GM12878 (cell line): ENCODE measurements around the gene RAP1A. TPM values are rescaled to one million over a fixed set of nuclear protein-coding genes. Genes with fewer than 3 reads are reported as not detected.

ENCODE experiments used
- ATAC-seq: fragments of 200-7000 bp; cut with Tn5 transposase; 3 replicates; pipeline ENCODE4 v1.9.1; 2020; ENCODE audit warnings: mild to moderate bottlenecking, moderate library complexity
- BruUV-seq: library from RNA; stranded (reverse); fragments of 400-500 nt; replicated peaks from 2 replicates; lab custom pipeline; 2021; lab: Mats Ljungman, UMichigan
- CTCF ChIA-PET: fragments of 300-600 bp; sonication (Branson Sonifier 250); formaldehyde crosslinking; extraction: SDS; loops from one replicate; lab custom pipeline; 2021; ENCODE audit warnings: inconsistent platforms; lab: Yijun Ruan, JAX
- POLR2A ChIA-PET: fragments of 350-600 bp; formaldehyde crosslinking; extraction: SDS; loops from one replicate; lab custom pipeline; 2021; ENCODE audit warnings: inconsistent platforms; lab: Charles Lee
- RAD21 ChIA-PET: fragments of 300-600 bp; sonication (Branson Sonifier 250); formaldehyde crosslinking; loops from one replicate; lab custom pipeline; 2023; ENCODE audit warnings: antibody characterized with exemption; ENCODE audit not compliant: unreplicated experiment; lab: Charles Lee
- SMC1A ChIA-PET: fragments of 300-600 bp; sonication (Branson Sonifier 250); formaldehyde crosslinking; loops from one replicate; lab custom pipeline; 2023; ENCODE audit not compliant: unreplicated experiment, uncharacterized antibody; lab: Charles Lee
- DNase-seq: peaks from one replicate; pipeline ENCODE4 v3.0.0-alpha.2; 2011; ENCODE audit warnings: low read depth, low spot score
- FAIRE-seq: peaks from 3 replicates; lab custom pipeline; 2011; peaks lifted over from hg19 to GRCh38; lab: Jason Lieb, UNC
- H2AFZ ChIP-seq: 2 replicates; pipeline ENCODE4 v1.6.0; 2011; ENCODE audit warnings: low read depth, low read length, control low read depth; ENCODE audit not compliant: control insufficient read depth
- H3K27ac ChIP-seq: 2 replicates; pipeline ENCODE4 v1.5.1; 2011; ENCODE audit warnings: control low read depth; ENCODE audit not compliant: control insufficient read depth, insufficient read depth
- H3K27me3 ChIP-seq, 2 experiments: replicated peaks in 1 of 2; 2 replicates each; pipeline versions ENCODE4 v1.6.0 to v1.6.1; 2011; ENCODE audit warnings: low read length in 1 of 2; ENCODE audit not compliant: control insufficient read depth in 2 of 2, insufficient read depth in 2 of 2
- H3K36me3 ChIP-seq, 2 experiments: 2 replicates each; pipeline ENCODE4 v1.5.1; 2011; ENCODE audit warnings: low read length in 1 of 2; ENCODE audit not compliant: control insufficient read depth in 2 of 2, insufficient read depth in 2 of 2
- H3K4me1 ChIP-seq: 2 replicates; pipeline ENCODE4 v1.6.1; 2011; ENCODE audit warnings: mild to moderate bottlenecking, low read length, moderate library complexity, mixed read lengths; ENCODE audit not compliant: control insufficient read depth, insufficient read depth
- H3K4me2 ChIP-seq: 2 replicates; pipeline ENCODE4 v1.6.0; 2011; ENCODE audit warnings: control low read depth; ENCODE audit not compliant: control insufficient read depth, insufficient read depth
- H3K4me3 ChIP-seq: fragments of 200-600 bp; sonication (generic); 2 replicates; pipeline ENCODE4 v1.5.1; 2016
- H3K79me2 ChIP-seq: 2 replicates; pipeline ENCODE4 v1.6.0; 2011; ENCODE audit warnings: low read length; ENCODE audit not compliant: control insufficient read depth, insufficient read depth
- H3K9ac ChIP-seq: 2 replicates; pipeline ENCODE4 v1.8.0; 2011; ENCODE audit warnings: low read length, control low read depth, mixed read lengths; ENCODE audit not compliant: control insufficient read depth, insufficient read depth
- H3K9me3 ChIP-seq: replicated peaks from 3 replicates; pipeline ENCODE4 v1.5.1; 2011; ENCODE audit warnings: mild to moderate bottlenecking, low read length; ENCODE audit not compliant: control insufficient read depth, insufficient read depth
- H4K20me1 ChIP-seq: 2 replicates; pipeline ENCODE4 v1.6.0; 2011; ENCODE audit not compliant: control insufficient read depth, insufficient read depth
- ASH2L ChIP-seq: fragments of 300-600, 200-600 bp; sonication (generic); IDR thresholded peaks from 2 replicates; pipeline ENCODE4 v1.6.1; 2017; ENCODE audit warnings: low read depth, mild to moderate bottlenecking, borderline replicate concordance
- ESRRA ChIP-seq: IDR thresholded peaks from 2 replicates; pipeline ENCODE4 v1.6.1; 2012; ENCODE audit warnings: mild to moderate bottlenecking, low read length, improper control_type of control experiment
- IKZF1 ChIP-seq: fragments of 450-650 bp; conservative IDR thresholded peaks from 2 replicates; pipeline ENCODE4 v1.6.1; 2017; ENCODE audit warnings: antibody characterized with exemption, mild to moderate bottlenecking
- IKZF2 ChIP-seq, 2 experiments: fragments of 450-650 bp; IDR thresholded peaks; 2 replicates each; pipeline ENCODE4 v1.6.1; 2017; ENCODE audit warnings: mild to moderate bottlenecking in 2 of 2, moderate library complexity in 2 of 2
- KLF5 ChIP-seq: fragments of 450-650 bp; IDR thresholded peaks from 2 replicates; pipeline ENCODE4 v1.6.1; 2014; ENCODE audit warnings: mild to moderate bottlenecking; ENCODE audit not compliant: partially characterized antibody
- MTA2 ChIP-seq: fragments of 450-650 bp; IDR thresholded peaks from 2 replicates; pipeline ENCODE4 v1.6.1; 2016; ENCODE audit warnings: low read depth, mild to moderate bottlenecking, moderate library complexity
- NBN ChIP-seq: fragments of 450-650 bp; IDR thresholded peaks from 2 replicates; pipeline ENCODE4 v1.6.1; 2016
- PAX8 ChIP-seq: fragments of 450-650 bp; IDR thresholded peaks from 2 replicates; pipeline ENCODE4 v1.6.1; 2017; ENCODE audit warnings: mild to moderate bottlenecking, moderate library complexity
- POLR2A ChIP-seq: IDR thresholded peaks from 2 replicates; pipeline ENCODE4 v1.6.1; 2011; ENCODE audit warnings: low read depth, mild to moderate bottlenecking, low read length
- POLR2AphosphoS2 ChIP-seq: IDR thresholded peaks from 2 replicates; pipeline ENCODE4 v1.6.1; 2011; ENCODE audit warnings: low read depth, mild to moderate bottlenecking, low read length, improper control_type of control experiment, moderate library complexity
- POU2F2 ChIP-seq: IDR thresholded peaks from 3 replicates; pipeline ENCODE4 v1.6.1; 2011; ENCODE audit warnings: low read depth, mild to moderate bottlenecking, low read length, borderline replicate concordance
- RAD51 ChIP-seq: fragments of 450-650 bp; IDR thresholded peaks from 2 replicates; pipeline ENCODE4 v1.6.1; 2016; ENCODE audit warnings: moderate library complexity, mild to moderate bottlenecking, inconsistent platforms
- TARDBP ChIP-seq: IDR thresholded peaks from 2 replicates; pipeline ENCODE4 v1.6.1; 2016; ENCODE audit warnings: borderline replicate concordance
- YBX1 ChIP-seq: fragments of 450-650 bp; IDR thresholded peaks from 2 replicates; pipeline ENCODE4 v1.6.1; 2016; ENCODE audit warnings: antibody characterized with exemption
- WGBS: methylation state at CpG from one replicate; pipeline ENCODE4 v1.1.6; 2016; ENCODE audit warnings: low lambda C conversion rate; ENCODE audit not compliant: insufficient replicate concordance, insufficient coverage; ENCODE audit errors: missing lambda C conversion rate; 5-methylcytosine and 5-hydroxymethylcytosine counted together
- in situ Hi-C: fragments of 300-500 bp; cut with MboI; formaldehyde crosslinking; loops from 9 replicates; pipeline ENCODE4 v1.14.3; 2018; ENCODE audit warnings: mixed read lengths
- intact Hi-C: fragments of 100-400 bp; cut with micrococcal nuclease; formaldehyde crosslinking; loops from one replicate; pipeline ENCODE4 v1.14.2; 2022; ENCODE audit not compliant: unreplicated experiment
- polyA plus RNA-seq, 11 experiments: library from polyadenylated mRNA; depleted of rRNA in 4 of 11; unstranded in 6 of 11; stranded (reverse) in 5 of 11; fragments of >200 nt; fragmentation: Nextera tagmentation in 4 of 11; fragmentation: Illumina TruSeq in 1 of 11; extraction: Ambion mirVana in 4 of 11; extraction: Trizol in 1 of 11; gene quantifications; 1 replicate in 1 of 11; 2 replicates in 10 of 11; pipeline versions ENCODE4 v1.2.1 to v1.2.3, GENCODE V29; 2011 to 2016; ENCODE audit warnings: inconsistent platforms in 2 of 11, missing spikeins in 2 of 11, low read depth in 1 of 11
- total RNA-seq, 4 experiments: library from RNA; depleted of rRNA in 3 of 4; stranded (reverse); fragments of >200 nt in 3 of 4; fragmentation: Illumina TruSeq in 1 of 4; extraction: Trizol in 1 of 4; gene quantifications; 2 replicates each; pipeline versions ENCODE4 v1.2.1 to v1.2.3, GENCODE V29; 2013 to 2021
- TF ChIP-seq, protein P1 (sequence below): fragments of 150-350 bp; IDR thresholded peaks from 2 replicates; pipeline ENCODE4 v1.6.1; 2014; ENCODE audit warnings: mild to moderate bottlenecking, low read depth, low read length
- TF ChIP-seq, protein P2 (sequence below): fragments of 450-650 bp; IDR thresholded peaks from 2 replicates; pipeline ENCODE4 v1.6.1; 2017; ENCODE audit warnings: mild to moderate bottlenecking, low read depth, inconsistent platforms; ENCODE audit not compliant: poor library complexity, severe bottlenecking

RAP1A gene
- total and polyA plus RNA-seq, 10 of the 15 experiments (the other 5 are each of a cell fraction or from before 2014, with no cell fraction given), result 38.4 to 213 (median 86.0) TPM

DNA sequence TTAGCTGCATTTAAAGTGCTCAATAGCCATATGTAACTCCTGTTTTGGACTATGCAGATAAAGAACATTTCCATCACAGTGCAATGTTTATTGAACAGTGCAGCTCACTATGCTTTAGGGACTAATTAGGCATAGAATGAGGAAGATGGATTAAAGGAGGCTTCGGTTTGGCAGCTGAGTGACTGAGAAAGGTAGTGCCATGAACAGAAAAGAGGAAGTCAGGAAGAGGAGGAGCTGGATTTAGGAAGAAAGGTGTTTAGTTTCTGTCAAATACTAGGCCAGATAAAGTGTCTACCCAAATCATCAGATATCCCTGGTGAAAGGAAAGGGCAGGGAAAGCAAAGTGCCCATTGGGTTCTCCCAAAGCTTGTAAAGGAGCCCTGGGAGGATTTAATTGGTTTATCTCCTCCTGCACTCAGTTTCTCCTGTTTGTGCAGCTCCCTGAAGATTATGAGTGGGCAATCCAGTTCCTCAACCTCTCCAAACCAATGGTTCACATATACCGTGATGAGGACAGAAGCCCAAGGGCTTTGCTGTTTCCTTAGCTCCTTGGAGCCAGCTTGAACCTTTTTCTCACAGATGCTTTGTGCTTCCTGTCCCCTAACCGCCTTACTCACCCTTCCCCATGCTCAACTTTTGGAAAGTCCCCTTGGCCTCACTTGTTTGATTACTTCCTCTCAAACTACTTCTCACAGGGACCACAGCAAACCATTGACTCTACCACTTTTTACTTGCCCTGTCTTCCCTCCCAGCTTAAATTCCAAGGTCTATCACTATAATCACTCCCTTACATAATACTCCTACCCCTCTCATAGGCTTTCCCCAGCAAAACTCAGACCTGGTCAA lies 3.5 kb upstream of the RAP1A start (continued):
- TF ChIP-seq ASH2L, result no peak
- TF ChIP-seq TARDBP, result no peak
- peak; percentile 89; the same call in 1 of the 2 replicates for TF ChIP-seq NBN
- peak; percentile 24 for TF ChIP-seq KLF5
- TF ChIP-seq YBX1, result no peak
- no peak for TF ChIP-seq POLR2AphosphoS2
- no peak for TF ChIP-seq RAD51
- no peak for TF ChIP-seq PAX8
- TF ChIP-seq, protein P1, sequence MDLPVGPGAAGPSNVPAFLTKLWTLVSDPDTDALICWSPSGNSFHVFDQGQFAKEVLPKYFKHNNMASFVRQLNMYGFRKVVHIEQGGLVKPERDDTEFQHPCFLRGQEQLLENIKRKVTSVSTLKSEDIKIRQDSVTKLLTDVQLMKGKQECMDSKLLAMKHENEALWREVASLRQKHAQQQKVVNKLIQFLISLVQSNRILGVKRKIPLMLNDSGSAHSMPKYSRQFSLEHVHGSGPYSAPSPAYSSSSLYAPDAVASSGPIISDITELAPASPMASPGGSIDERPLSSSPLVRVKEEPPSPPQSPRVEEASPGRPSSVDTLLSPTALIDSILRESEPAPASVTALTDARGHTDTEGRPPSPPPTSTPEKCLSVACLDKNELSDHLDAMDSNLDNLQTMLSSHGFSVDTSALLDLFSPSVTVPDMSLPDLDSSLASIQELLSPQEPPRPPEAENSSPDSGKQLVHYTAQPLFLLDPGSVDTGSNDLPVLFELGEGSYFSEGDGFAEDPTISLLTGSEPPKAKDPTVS, result no peak
- TF ChIP-seq, all 136 proteins: peak for 52

DNA sequence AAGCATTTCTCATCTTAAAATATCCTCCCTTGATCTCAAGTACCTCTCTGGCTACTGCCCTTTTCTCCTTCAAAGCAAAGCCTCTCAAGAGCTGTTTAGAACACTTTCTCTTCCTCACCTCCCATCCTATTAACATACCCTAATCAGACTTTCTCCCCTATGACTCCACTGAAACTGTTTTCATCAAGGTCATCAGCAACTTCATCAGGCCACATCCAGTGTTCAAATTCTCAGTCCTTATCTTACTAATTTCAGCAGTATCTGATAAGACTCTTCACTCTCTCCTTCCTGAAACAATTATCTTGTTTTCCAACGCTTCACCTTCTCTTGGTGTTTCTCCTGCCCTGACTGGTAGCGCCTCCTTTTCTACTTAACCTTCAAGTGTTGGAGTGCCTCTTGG lies 1.5 kb upstream of the RAP1A start:
- peak overlapping the region; percentile 94 for H3K4me2 ChIP-seq
- no peak for FAIRE-seq
- RAD21 ChIA-PET, result interaction anchor here (1.2 to 16.8 kb wide), 5 partner anchors 16 to 111 kb away, joined by 4 to 331 read pairs (median 115); no protein-coding TSS in a partner anchor
- SMC1A ChIA-PET, result interaction anchor here (0.7 to 16.8 kb wide), 5 partner anchors 16 to 109 kb away, joined by 3 to 446 read pairs (median 94); no protein-coding TSS in a partner anchor
- ATAC-seq, result no peak
- 0 out of 2 replicates have a peak overlapping the region, but pooled peaks have one; percentile 15 for H3K4me3 ChIP-seq
- H4K20me1 ChIP-seq, result no peaks in the 10 kb centered on the region; the same call in 1 of the 2 replicates
- no TSS peak for BruUV-seq
- H3K9me3 ChIP-seq, result no peaks in the 10 kb centered on the region
- peak overlapping the region; percentile 30; the same call in 1 of the 2 replicates for H2AFZ ChIP-seq
- H3K36me3 ChIP-seq, result no peaks in the 10 kb centered on the region; a peak in 2 of 4 replicates
- peaks cover 53% of the 10 kb centered on the region for H3K79me2 ChIP-seq
- peak overlapping the region; percentile 87 for H3K27ac ChIP-seq
- CTCF ChIA-PET, result interaction anchor here (0.7 to 15.3 kb wide), 4 partner anchors 16 to 101 kb away, joined by 3 to 143 read pairs (median 4); no protein-coding TSS in a partner anchor
- in situ Hi-C loops (no loop called here), intact Hi-C loops (loop anchor here (5.0 kb wide), 2 partner anchors 79 to 416 kb away; partner anchors contain the start of gene DENND2D)
- no peak for DNase-seq
- TF ChIP-seq MTA2 (peak; percentile 48; the same call in 1 of the 2 replicates), POLR2A (no peak), POU2F2 (0 out of 3 replicates have a peak, but pooled peaks have one; percentile 30), IKZF1 (0 out of 2 replicates have a peak, but pooled peaks have one; percentile 13), ESRRA (0 out of 2 replicates have a peak, but pooled peaks have one; percentile 25), IKZF2 (IDR thresholded peaks at IDR 0.05) (peak; percentile 10 to 14; a peak in 1 of 4 replicates)
- TF ChIP-seq, protein P2, sequence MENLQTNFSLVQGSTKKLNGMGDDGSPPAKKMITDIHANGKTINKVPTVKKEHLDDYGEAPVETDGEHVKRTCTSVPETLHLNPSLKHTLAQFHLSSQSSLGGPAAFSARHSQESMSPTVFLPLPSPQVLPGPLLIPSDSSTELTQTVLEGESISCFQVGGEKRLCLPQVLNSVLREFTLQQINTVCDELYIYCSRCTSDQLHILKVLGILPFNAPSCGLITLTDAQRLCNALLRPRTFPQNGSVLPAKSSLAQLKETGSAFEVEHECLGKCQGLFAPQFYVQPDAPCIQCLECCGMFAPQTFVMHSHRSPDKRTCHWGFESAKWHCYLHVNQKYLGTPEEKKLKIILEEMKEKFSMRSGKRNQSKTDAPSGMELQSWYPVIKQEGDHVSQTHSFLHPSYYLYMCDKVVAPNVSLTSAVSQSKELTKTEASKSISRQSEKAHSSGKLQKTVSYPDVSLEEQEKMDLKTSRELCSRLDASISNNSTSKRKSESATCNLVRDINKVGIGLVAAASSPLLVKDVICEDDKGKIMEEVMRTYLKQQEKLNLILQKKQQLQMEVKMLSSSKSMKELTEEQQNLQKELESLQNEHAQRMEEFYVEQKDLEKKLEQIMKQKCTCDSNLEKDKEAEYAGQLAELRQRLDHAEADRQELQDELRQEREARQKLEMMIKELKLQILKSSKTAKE, result no peak
- no peak overlapping the region for H3K9ac ChIP-seq
- 29% methylated on average over 2 of the region's 2 CpGs for WGBS
- POLR2A ChIA-PET, result interaction anchor here (0.6 to 14.9 kb wide), 6 partner anchors 8 to 110 kb away, joined by 3 to 242 read pairs (median 12); no protein-coding TSS in a partner anchor
- peaks cover 34% of the 10 kb centered on the region for H3K4me1 ChIP-seq
- H3K27me3 ChIP-seq, result no peaks in the 10 kb centered on the region
